ENCODE measurements around the gene NOL9. TPM values are rescaled to one million over a fixed set of nuclear protein-coding genes. Genes with fewer than 3 reads are reported as not detected.

Gene NOL9
- total RNA-seq, 5 donors from 2014 or later (not counting 1 experiment from before 2014, with no cell fraction given), result 48.6 to 66.6 (median 58.7) TPM

DNA sequence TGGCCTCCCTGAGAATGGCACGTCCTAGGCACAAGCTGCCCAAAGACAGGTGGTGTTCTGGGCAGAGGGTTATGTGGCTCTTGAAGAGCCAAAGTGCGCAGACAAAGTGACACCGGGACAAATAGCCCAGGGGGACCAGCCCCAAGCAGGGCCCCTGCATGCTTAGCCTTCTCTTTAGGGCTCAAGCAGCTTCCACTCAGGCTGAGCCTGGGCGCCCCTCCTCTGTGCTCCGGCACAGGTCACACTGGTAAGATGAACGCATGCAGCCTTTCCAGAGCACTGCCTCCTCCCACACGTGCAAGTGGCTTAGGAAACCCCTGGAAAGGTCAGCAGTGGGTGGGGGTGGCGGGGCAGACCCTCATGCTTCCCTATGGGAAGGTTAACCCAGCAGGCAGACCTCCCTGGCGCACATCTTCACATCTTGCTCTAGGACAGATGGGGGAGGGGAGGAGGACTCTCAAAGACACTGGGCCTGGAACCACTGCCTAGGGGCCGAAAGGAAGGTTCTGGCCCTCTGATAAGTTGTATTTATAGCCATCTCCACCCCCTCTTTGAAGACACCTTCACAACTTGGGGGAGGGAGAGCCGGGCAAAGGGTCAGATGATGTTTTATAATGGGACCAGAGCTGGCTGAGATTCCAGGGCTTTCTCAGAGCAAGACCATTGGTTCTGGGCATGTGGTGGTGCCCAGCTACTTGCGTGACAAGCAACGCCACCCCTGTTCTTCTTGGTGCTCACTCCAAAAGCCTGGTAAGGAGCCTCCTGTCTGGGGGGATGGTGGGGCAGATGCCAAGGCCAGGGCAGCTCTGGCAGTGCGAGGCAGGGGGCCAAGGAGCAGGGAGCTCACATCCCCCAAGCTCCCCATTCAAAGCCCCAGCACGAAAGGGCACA lies 42.8 kb upstream of the NOL9 start:
- 100% methylated on average over 3 of the region's 15 CpGs for WGBS (ENCODE audit: insufficient coverage)
- no peaks in the 10 kb centered on the region for H3K9me3 Mint-ChIP-seq
- POLR2A ChIA-PET, result interaction anchor here (0.5 to 1.1 kb wide), 3 partner anchors 9 to 48 kb away, joined by 3 to 4 read pairs (median 3); partner anchors contain the start of gene ZBTB48 (in 1 of the 2)
- Histone ChIP-seq H3K9me3 (no peaks in the 10 kb centered on the region), H3K36me3 (ENCODE audit: control insufficient read depth in 2 of 2, extremely low read depth in 1 of 2, insufficient read depth in 1 of 2, low read length in 1 of 2) (peaks cover 17 to 59% of the 10 kb centered on the region in 2 donors), H3K27me3 (replicated peaks in 1 of 2; ENCODE audit: control insufficient read depth in 2 of 2, extremely low read depth in 1 of 2, insufficient read depth in 2 of 2, low read length in 1 of 2) (no peaks in the 10 kb centered on the region), H3K27ac (ENCODE audit: low read length) (no peak overlapping the region), H3K4me1 (ENCODE audit: control insufficient read depth in 1 of 2, extremely low read depth in 1 of 2, insufficient read depth in 2 of 2, low read length in 2 of 2) (peaks cover 12 to 70% of the 10 kb centered on the region in 2 experiments), H3K4me3 (ENCODE audit: control insufficient read depth in 1 of 2, extremely low read depth in 1 of 2, low read length in 1 of 2) (no peak overlapping the region)
- no peak for DNase-seq
- peaks cover 41 to 66% (median 60%) of the 10 kb centered on the region in 3 donors for H3K4me1 Mint-ChIP-seq
- peaks cover 35% of the 10 kb centered on the region for H3K36me3 Mint-ChIP-seq
- no peak for ATAC-seq (replicated peaks in 1 of 4)
- H3K4me3 Mint-ChIP-seq, result peak overlapping the region in 2 of 3 donors; percentile 9 to 99
- H3K27me3 Mint-ChIP-seq, result no peaks in the 10 kb centered on the region
- CTCF ChIA-PET, result interaction anchor here in 1 of 2 donors (0.6 to 0.9 kb wide), 2 partner anchors 17 to 393 kb away, joined by 3 to 5 read pairs; no protein-coding TSS in a partner anchor
- H3K27ac Mint-ChIP-seq, result no peak overlapping the region

DNA sequence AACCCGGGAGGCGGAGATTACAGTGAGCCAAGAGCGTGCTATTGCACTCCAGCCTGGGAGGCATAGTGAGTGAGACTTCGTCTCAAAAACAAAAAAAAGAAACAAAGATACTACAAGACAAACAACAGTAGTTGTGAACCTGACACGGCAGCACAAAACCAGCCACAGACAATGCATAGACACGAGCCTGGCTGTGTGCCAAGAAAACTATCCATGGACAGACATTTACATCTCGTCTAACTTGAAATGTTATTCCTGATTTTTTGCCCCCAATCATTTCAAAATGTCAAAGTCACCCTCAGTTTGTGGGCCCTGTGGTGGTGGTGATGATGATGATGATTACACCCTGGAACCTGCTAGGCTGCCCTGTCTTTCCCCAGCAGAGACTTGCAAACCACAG lies 42.0 kb upstream of the NOL9 start:
- no peak for DNase-seq
- Mint-ChIP-seq H3K4me1 (peaks cover 40 to 73% (median 66%) of the 10 kb centered on the region in 3 donors), H3K4me3 (peak overlapping the region in 2 of 3 donors; percentile 24 to 30), H3K27me3 (no peaks in the 10 kb centered on the region), H3K9me3 (no peaks in the 10 kb centered on the region), H3K27ac (no peak overlapping the region), H3K36me3 (peaks cover 35% of the 10 kb centered on the region)
- 100% methylated on average over 1 of the region's 7 CpGs for WGBS (ENCODE audit: insufficient coverage)
- Histone ChIP-seq H3K27ac (ENCODE audit: low read length) (no peak overlapping the region), H3K9me3 (no peaks in the 10 kb centered on the region), H3K4me1 (ENCODE audit: control insufficient read depth in 1 of 2, extremely low read depth in 1 of 2, insufficient read depth in 2 of 2, low read length in 2 of 2) (peaks cover 12 to 78% of the 10 kb centered on the region in 2 experiments), H3K27me3 (replicated peaks in 1 of 2; ENCODE audit: control insufficient read depth in 2 of 2, extremely low read depth in 1 of 2, insufficient read depth in 2 of 2, low read length in 1 of 2) (no peaks in the 10 kb centered on the region), H3K36me3 (ENCODE audit: control insufficient read depth in 2 of 2, extremely low read depth in 1 of 2, insufficient read depth in 1 of 2, low read length in 1 of 2) (peaks cover 17 to 64% of the 10 kb centered on the region in 2 donors), H3K4me3 (ENCODE audit: control insufficient read depth in 1 of 2, extremely low read depth in 1 of 2, low read length in 1 of 2) (no peak overlapping the region)
- no peak for ATAC-seq (replicated peaks in 1 of 4)
- ChIA-PET POLR2A (interaction anchor here in 1 of 2 donors (0.6 to 1.1 kb wide), 2 partner anchors 10 to 16 kb away, joined by 3 to 4 read pairs; no protein-coding TSS in a partner anchor), CTCF (no interaction called here)

DNA sequence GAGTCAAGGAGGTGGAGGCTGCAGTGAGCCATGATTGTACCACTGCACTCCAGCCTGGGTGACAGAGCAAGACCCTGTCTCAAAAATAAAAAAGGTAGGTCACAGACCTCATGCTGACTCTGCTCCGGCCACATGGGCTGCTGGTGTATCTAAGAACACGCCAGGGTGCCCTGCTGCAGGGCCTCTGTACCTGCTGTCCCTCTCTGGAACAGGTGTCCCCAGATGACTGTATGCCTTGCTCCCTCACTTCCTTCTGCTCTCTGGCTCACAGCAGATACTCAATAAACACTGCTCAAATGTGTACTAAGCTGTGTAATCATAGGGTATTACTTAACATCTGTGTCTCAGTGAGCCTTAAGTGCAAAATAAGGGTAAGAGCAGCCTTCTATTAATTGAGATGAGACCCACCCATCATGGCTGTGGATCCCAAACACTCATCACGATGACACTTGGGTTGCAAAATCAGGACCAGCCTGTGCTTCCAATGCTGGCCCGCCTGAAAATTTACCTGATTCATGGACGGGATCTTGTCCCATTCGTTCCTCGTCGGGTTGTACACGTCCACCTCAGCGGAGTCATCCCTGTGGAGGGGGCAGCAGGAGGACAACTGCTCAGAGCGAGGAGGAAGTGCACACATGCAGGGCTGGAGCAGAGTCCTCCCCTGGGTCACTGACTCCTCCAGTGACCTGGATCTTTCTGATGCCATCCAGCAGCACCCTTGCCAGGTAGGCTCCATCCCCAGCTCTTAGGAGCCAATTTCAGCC lies 40.8 kb upstream of the NOL9 start:
- no peaks in the 10 kb centered on the region for H3K9me3 ChIP-seq
- Mint-ChIP-seq H3K36me3 (peaks cover 30% of the 10 kb centered on the region), H3K27me3 (no peaks in the 10 kb centered on the region), H3K4me1 (peaks cover 39 to 74% (median 71%) of the 10 kb centered on the region in 3 donors), H3K27ac (no peak overlapping the region), H3K9me3 (no peaks in the 10 kb centered on the region), H3K4me3 (no peak overlapping the region)
- no peaks in the 10 kb centered on the region for H3K27me3 ChIP-seq (replicated peaks in 1 of 2; ENCODE audit: control insufficient read depth in 2 of 2, extremely low read depth in 1 of 2, insufficient read depth in 2 of 2, low read length in 1 of 2)
- 94% methylated on average over 11 of the region's 11 CpGs for WGBS (ENCODE audit: insufficient coverage)
- ChIA-PET CTCF (no interaction called here), POLR2A (interaction anchor here in 1 of 2 donors (0.6 kb wide), 1 partner anchor 12 kb away, joined by 4 read pairs; no protein-coding TSS in a partner anchor)
- peaks cover 9 to 74% of the 10 kb centered on the region in 2 experiments for H3K4me1 ChIP-seq (ENCODE audit: control insufficient read depth in 1 of 2, extremely low read depth in 1 of 2, insufficient read depth in 2 of 2, low read length in 2 of 2)
- DNase-seq (no peak), ATAC-seq (replicated peaks in 1 of 4) (no peak)
- no peak overlapping the region for H3K4me3 ChIP-seq (ENCODE audit: control insufficient read depth in 1 of 2, extremely low read depth in 1 of 2, low read length in 1 of 2)
- H3K27ac ChIP-seq (ENCODE audit: low read length), result no peak overlapping the region
- peaks cover 17 to 69% of the 10 kb centered on the region in 2 donors for H3K36me3 ChIP-seq (ENCODE audit: control insufficient read depth in 2 of 2, extremely low read depth in 1 of 2, insufficient read depth in 1 of 2, low read length in 1 of 2)

DNA sequence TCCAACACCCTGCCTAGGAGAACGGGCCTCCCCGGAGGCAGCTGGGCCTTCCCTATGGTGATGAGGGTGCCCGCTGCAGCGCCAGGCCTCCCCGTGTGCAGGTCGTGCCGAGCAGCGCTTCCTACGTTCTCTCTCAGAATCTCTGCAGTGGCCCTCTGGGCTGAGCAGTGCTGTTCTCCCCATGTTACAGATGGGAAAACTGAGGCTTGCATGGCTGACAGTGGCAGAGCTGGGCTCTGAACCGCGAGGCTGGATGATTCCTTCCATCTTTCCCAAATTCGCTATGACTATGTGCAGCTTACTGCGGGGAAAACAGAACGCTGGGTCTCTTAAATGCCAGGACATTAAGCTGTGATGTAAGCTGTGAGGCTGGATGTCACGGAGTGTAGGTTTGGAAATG lies 39.5 kb upstream of the NOL9 start:
- 100% methylated on average over 3 of the region's 15 CpGs for WGBS (ENCODE audit: insufficient coverage)
- H3K27me3 Mint-ChIP-seq, result no peaks in the 10 kb centered on the region
- no peaks in the 10 kb centered on the region for H3K9me3 Mint-ChIP-seq
- no peak overlapping the region for H3K4me3 Mint-ChIP-seq
- no peak for ATAC-seq (replicated peaks in 1 of 4)
- H3K36me3 Mint-ChIP-seq, result peaks cover 28% of the 10 kb centered on the region
- Histone ChIP-seq H3K9me3 (no peaks in the 10 kb centered on the region), H3K4me3 (ENCODE audit: control insufficient read depth in 1 of 2, extremely low read depth in 1 of 2, low read length in 1 of 2) (no peak overlapping the region), H3K27me3 (replicated peaks in 1 of 2; ENCODE audit: control insufficient read depth in 2 of 2, extremely low read depth in 1 of 2, insufficient read depth in 2 of 2, low read length in 1 of 2) (no peaks in the 10 kb centered on the region), H3K4me1 (ENCODE audit: control insufficient read depth in 1 of 2, extremely low read depth in 1 of 2, insufficient read depth in 2 of 2, low read length in 2 of 2) (peaks cover under 1 to 60% of the 10 kb centered on the region in 2 experiments), H3K36me3 (ENCODE audit: control insufficient read depth in 2 of 2, extremely low read depth in 1 of 2, insufficient read depth in 1 of 2, low read length in 1 of 2) (peaks cover 18 to 82% of the 10 kb centered on the region in 2 donors), H3K27ac (ENCODE audit: low read length) (no peak overlapping the region)
- no peak for DNase-seq
- ChIA-PET CTCF (no interaction called here), POLR2A (interaction anchor here in 1 of 2 donors (0.6 kb wide), 1 partner anchor 1381 kb away, joined by 6 read pairs; no protein-coding TSS in a partner anchor)
- H3K4me1 Mint-ChIP-seq, result peaks cover 26 to 64% (median 59%) of the 10 kb centered on the region in 3 donors
- H3K27ac Mint-ChIP-seq, result no peak overlapping the region

DNA sequence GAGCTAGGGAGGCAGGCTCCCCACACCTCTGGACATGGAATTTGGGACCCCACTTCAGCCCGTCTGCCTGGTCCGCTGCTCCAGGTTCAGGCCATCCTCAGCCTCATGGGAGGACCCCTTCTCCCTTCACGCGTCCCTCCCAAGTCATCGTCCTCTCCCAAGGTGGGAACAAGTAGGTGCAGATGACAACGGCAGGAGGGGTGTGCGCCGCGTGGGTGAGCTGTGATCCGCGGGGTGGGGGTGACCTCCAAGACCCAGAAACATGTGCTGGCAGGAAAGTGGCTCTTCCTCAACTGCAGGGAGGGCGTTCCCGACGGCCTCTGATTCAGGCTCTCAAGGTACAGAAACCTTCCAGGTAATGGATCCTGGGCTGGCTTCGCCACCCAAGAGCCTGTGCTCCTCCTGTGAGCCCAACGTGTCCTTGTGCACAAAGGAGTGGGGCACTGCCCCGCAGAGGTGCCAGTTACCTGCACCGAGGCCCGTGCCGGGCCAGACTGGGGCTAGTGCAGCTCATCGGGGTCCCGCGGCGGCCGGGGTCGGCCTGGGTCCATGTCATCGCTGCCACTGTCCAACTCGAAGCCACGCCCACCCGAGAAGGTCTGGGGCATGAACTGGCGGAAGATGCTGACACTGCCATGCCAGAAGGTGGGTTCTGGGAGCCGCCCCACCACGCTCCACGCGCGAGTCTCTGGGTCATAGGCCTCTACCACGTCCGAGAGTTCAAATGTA lies 38.7 kb upstream of the NOL9 start:
- no peak for ATAC-seq (replicated peaks in 1 of 4)

More for the DNA sequence above, 38.7 kb upstream of the NOL9 start:
- DNase-seq, result no peak
- H3K4me3 Mint-ChIP-seq, result no peak overlapping the region
- H3K27ac Mint-ChIP-seq, result no peak overlapping the region
- peaks cover 28% of the 10 kb centered on the region for H3K36me3 Mint-ChIP-seq
- H3K4me1 ChIP-seq (ENCODE audit: control insufficient read depth in 1 of 2, extremely low read depth in 1 of 2, insufficient read depth in 2 of 2, low read length in 2 of 2), result peaks cover 0 to 55% of the 10 kb centered on the region in 2 experiments
- H3K27me3 ChIP-seq (replicated peaks in 1 of 2; ENCODE audit: control insufficient read depth in 2 of 2, extremely low read depth in 1 of 2, insufficient read depth in 2 of 2, low read length in 1 of 2), result no peaks in the 10 kb centered on the region
- no peaks in the 10 kb centered on the region for H3K9me3 ChIP-seq
- H3K27ac ChIP-seq (ENCODE audit: low read length), result no peak overlapping the region
- H3K36me3 ChIP-seq (ENCODE audit: control insufficient read depth in 2 of 2, extremely low read depth in 1 of 2, insufficient read depth in 1 of 2, low read length in 1 of 2), result peaks cover 26 to 86% of the 10 kb centered on the region in 2 donors
- H3K9me3 Mint-ChIP-seq, result no peaks in the 10 kb centered on the region
- H3K27me3 Mint-ChIP-seq, result no peaks in the 10 kb centered on the region
- ChIA-PET POLR2A (no interaction called here), CTCF (no interaction called here)
- H3K4me1 Mint-ChIP-seq, result peaks cover 24 to 60% (median 53%) of the 10 kb centered on the region in 3 donors
- 95% methylated on average over 33 of the region's 38 CpGs for WGBS (ENCODE audit: insufficient coverage)
- no peak overlapping the region for H3K4me3 ChIP-seq (ENCODE audit: control insufficient read depth in 1 of 2, extremely low read depth in 1 of 2, low read length in 1 of 2)

Data from T-cell (primary cell).